Measurements from ENCODE around the gene SH2D3C.

The SH2D3C gene

GRCh38 chr9:127703289-127703946, 75.0 kb downstream of the SH2D3C start:
- TF ChIP-seq ZNF565 (CRISPR knock-in tag; conservative IDR thresholded peaks at IDR 0.05; ENCODE audit: low read depth): no peak
- TF ChIP-seq ZNF70 (CRISPR knock-in tag; IDR thresholded peaks at IDR 0.05): no peak
- no peak for TF ChIP-seq BACH2 (CRISPR knock-in tag; IDR thresholded peaks at IDR 0.05; ENCODE audit: borderline replicate concordance)
- no peak for TF ChIP-seq TCF4 (CRISPR knock-in tag; IDR thresholded peaks at IDR 0.05; ENCODE audit: borderline replicate concordance)
- TF ChIP-seq POU6F1 (CRISPR knock-in tag; IDR thresholded peaks at IDR 0.05; ENCODE audit: borderline replicate concordance, low read depth): no peak
- TF ChIP-seq ZNF8 (CRISPR knock-in tag; IDR thresholded peaks at IDR 0.05): no peak
- TF ChIP-seq PPARA (CRISPR knock-in tag; IDR thresholded peaks at IDR 0.05; ENCODE audit: borderline replicate concordance): no peak
- no peak for TF ChIP-seq ISL1 (CRISPR knock-in tag; IDR thresholded peaks at IDR 0.05)
- TF ChIP-seq PATZ1 (CRISPR knock-in tag; IDR thresholded peaks at IDR 0.05; ENCODE audit: borderline replicate concordance): no peak
- no peak for TF ChIP-seq OSR1 (CRISPR knock-in tag; IDR thresholded peaks at IDR 0.05)
- TF ChIP-seq, protein P1, sequence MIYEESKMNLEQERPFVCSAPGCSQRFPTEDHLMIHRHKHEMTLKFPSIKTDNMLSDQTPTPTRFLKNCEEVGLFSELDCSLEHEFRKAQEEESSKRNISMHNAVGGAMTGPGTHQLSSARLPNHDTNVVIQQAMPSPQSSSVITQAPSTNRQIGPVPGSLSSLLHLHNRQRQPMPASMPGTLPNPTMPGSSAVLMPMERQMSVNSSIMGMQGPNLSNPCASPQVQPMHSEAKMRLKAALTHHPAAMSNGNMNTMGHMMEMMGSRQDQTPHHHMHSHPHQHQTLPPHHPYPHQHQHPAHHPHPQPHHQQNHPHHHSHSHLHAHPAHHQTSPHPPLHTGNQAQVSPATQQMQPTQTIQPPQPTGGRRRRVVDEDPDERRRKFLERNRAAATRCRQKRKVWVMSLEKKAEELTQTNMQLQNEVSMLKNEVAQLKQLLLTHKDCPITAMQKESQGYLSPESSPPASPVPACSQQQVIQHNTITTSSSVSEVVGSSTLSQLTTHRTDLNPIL (CRISPR knock-in tag; IDR thresholded peaks at IDR 0.05; ENCODE audit: low read depth): no peak
- no peak for TF ChIP-seq ZFP30 (CRISPR knock-in tag; IDR thresholded peaks at IDR 0.05)
- no peak for TF ChIP-seq ZFP3 (CRISPR knock-in tag; IDR thresholded peaks at IDR 0.05)
- TF ChIP-seq GLIS3 (CRISPR knock-in tag; IDR thresholded peaks at IDR 0.05): no peak
- no peak for TF ChIP-seq ESRRG (CRISPR knock-in tag; IDR thresholded peaks at IDR 0.05)
- TF ChIP-seq ZC3H10 (CRISPR knock-in tag; IDR thresholded peaks at IDR 0.05): no peak
- no peak for TF ChIP-seq TSHZ2 (CRISPR knock-in tag; IDR thresholded peaks at IDR 0.05)
- TF ChIP-seq RARB (CRISPR knock-in tag; IDR thresholded peaks at IDR 0.05): no peak
- ATAC-seq: no peak

DNA sequence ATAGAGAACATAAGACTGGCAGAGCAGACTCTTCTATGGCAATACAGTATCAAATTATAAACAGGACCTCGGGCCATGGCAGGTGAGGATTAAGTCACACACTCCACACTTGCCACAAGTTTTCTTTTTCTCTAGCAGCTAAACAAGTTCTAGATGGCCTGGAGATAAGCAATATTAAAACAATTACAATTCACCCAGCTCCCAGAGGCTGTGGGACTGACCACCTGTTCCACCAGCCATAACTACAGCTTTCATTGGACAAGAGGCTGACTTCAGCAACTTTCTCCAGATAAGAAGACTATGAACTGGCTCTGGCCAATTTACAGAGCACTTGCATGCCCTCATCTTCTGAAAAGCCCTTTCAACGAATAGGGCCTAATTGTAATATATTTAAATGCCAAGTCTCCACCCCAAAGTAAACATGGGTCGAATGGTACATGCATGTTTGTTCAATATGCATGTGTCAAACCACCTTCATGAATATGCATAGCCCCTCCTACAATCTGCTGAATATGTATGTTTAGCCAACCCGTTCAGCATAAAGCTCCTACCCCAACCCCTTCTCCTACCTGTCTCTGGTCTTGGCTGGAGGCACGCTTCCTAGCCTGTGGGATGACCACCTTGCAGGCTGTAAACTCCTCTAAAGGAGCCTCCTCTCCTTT, 77.7 kb downstream of the SH2D3C start:
- no peak for TF ChIP-seq TSHZ2 (CRISPR knock-in tag; IDR thresholded peaks at IDR 0.05)
- no peak for TF ChIP-seq ZNF70 (CRISPR knock-in tag; IDR thresholded peaks at IDR 0.05)
- TF ChIP-seq ISL1 (CRISPR knock-in tag; IDR thresholded peaks at IDR 0.05): no peak
- TF ChIP-seq ZFP30 (CRISPR knock-in tag; IDR thresholded peaks at IDR 0.05): no peak
- TF ChIP-seq ESRRG (CRISPR knock-in tag; IDR thresholded peaks at IDR 0.05): no peak
- no peak for TF ChIP-seq GLIS3 (CRISPR knock-in tag; IDR thresholded peaks at IDR 0.05)
- no peak for TF ChIP-seq ZNF8 (CRISPR knock-in tag; IDR thresholded peaks at IDR 0.05)
- TF ChIP-seq PPARA (CRISPR knock-in tag; IDR thresholded peaks at IDR 0.05; ENCODE audit: borderline replicate concordance): no peak
- TF ChIP-seq BACH2 (CRISPR knock-in tag; IDR thresholded peaks at IDR 0.05; ENCODE audit: borderline replicate concordance): no peak
- no peak for TF ChIP-seq TCF4 (CRISPR knock-in tag; IDR thresholded peaks at IDR 0.05; ENCODE audit: borderline replicate concordance)
- no peak for ATAC-seq
